ENCODE results near the gene PCDHB9. TPM values are rescaled to one million over a fixed set of nuclear protein-coding genes. Genes with fewer than 3 reads are reported as not detected.
"Not testable (repeated sequence)": the region's sequence is repeated elsewhere in the genome, so short reads cannot be mapped to it uniquely, and the experiment has no call there.

Gene PCDHB9
- total and polyA plus RNA-seq, 2 of the 4 experiments (the other 2 are of a cell fraction), result 0.10 to 0.18 TPM

DNA sequence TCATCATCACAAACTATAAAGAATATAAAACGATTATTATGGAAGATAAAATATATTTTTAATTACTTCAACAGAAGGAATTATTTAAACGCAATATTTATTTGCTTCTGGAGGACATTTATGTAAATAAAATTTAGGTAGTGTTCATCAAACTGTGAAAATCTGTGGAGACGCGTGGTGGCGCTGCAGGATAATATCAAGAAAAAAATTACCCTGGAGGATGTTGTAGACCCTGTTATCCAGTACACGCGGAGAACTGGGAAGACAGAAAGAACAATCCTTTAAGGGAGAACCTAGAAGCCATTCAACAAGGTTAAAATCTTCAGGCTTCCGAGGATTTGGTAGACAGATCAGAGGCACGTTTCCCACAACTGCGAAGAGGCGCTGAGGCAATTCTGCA, 21.5 kb downstream of the PCDHB9 start, which contains the start of gene PCDHB12:
Gene PCDHB12, plus strand, starts transcription at position 242 of the 400 bp plus-strand sequence. CDS start 189 bp downstream, outside the sequence.
- Histone ChIP-seq H3K27me3 (ENCODE audit: control insufficient read depth, insufficient read depth, low read length) (no peaks in the 10 kb centered on the region), H3K4ac (ENCODE audit: low read depth, low read length) (no peak within 1 kb of the TSS), H2AK9ac (replicated peaks; ENCODE audit: low read depth, low read length, poor library complexity) (no peak within 1 kb of the TSS), H4K5ac (ENCODE audit: low read depth, low read length) (no peak within 1 kb of the TSS), H3K18ac (ENCODE audit: low read depth, low read length) (no peak within 1 kb of the TSS), H3K9me3 (ENCODE audit: control insufficient read depth, insufficient read depth, low read length) (peaks cover 14% of the 10 kb centered on the region; the same call in 1 of the 2 replicates), H2AK5ac (ENCODE audit: low read depth, low read length) (no peak within 1 kb of the TSS), H3K23ac (ENCODE audit: low read depth, low read length) (no peak within 1 kb of the TSS), H3K56ac (ENCODE audit: extremely low read depth, insufficient read depth, low read length) (no peak within 1 kb of the TSS), H4K20me1 (ENCODE audit: insufficient read depth, low read length) (no peaks in the 10 kb centered on the region), H2AFZ (replicated peaks; ENCODE audit: low read length, poor library complexity) (no peak within 1 kb of the TSS), H4K91ac (ENCODE audit: insufficient read depth, low read depth, low read length) (no peak within 1 kb of the TSS), H3K9ac (ENCODE audit: low read depth, low read length) (no peak within 1 kb of the TSS; the same call in 1 of the 2 replicates), H3K14ac (replicated peaks; ENCODE audit: low read depth, low read length) (no peak within 1 kb of the TSS), H2BK20ac (ENCODE audit: low read depth, low read length) (no peak within 1 kb of the TSS), H3K9me1 (ENCODE audit: insufficient read depth, low read length) (no peaks in the 10 kb centered on the region), H4K8ac (ENCODE audit: low read depth in 2 of 2, low read length in 2 of 2) (no peak within 1 kb of the TSS), H2BK120ac (ENCODE audit: low read depth, low read length) (no peak within 1 kb of the TSS), H3K4me1 (ENCODE audit: control insufficient read depth, insufficient read depth, low read length) (no peaks in the 10 kb centered on the region), H2BK5ac (ENCODE audit: low read depth, low read length, poor library complexity, severe bottlenecking) (no peak within 1 kb of the TSS), H3K36me3 (ENCODE audit: control insufficient read depth, insufficient read depth, low read length) (no peaks in the 10 kb centered on the region), H3K4me3 (ENCODE audit: insufficient read depth, low read depth, low read length) (peak within 1 kb of the TSS; percentile 60), H3K27ac (ENCODE audit: insufficient read depth, low read length) (no peak within 1 kb of the TSS), H2BK15ac (ENCODE audit: low read depth, low read length) (no peak within 1 kb of the TSS), H3K79me1 (ENCODE audit: low read depth in 1 of 2, low read length in 2 of 2) (no peaks in the 10 kb centered on the region), H3K4me2 (ENCODE audit: low read depth, low read length) (peak within 1 kb of the TSS; percentile 31)
- TF ChIP-seq FOS (IDR thresholded peaks at IDR 0.05; ENCODE audit: low read depth, low read length) (no peak), SMC3 (IDR thresholded peaks at IDR 0.05; ENCODE audit: low read depth, low read length) (no peak), NFE2L2 (IDR thresholded peaks at IDR 0.05; ENCODE audit: low read depth, low read length) (no peak), RFX5 (IDR thresholded peaks at IDR 0.05; ENCODE audit: low read depth, low read length) (no peak), RCOR1 (IDR thresholded peaks at IDR 0.05; ENCODE audit: insufficient replicate concordance, low read length) (no peak), CEBPB (IDR thresholded peaks at IDR 0.05; ENCODE audit: low read depth, low read length) (no peak)
- TF ChIP-seq, protein P1, sequence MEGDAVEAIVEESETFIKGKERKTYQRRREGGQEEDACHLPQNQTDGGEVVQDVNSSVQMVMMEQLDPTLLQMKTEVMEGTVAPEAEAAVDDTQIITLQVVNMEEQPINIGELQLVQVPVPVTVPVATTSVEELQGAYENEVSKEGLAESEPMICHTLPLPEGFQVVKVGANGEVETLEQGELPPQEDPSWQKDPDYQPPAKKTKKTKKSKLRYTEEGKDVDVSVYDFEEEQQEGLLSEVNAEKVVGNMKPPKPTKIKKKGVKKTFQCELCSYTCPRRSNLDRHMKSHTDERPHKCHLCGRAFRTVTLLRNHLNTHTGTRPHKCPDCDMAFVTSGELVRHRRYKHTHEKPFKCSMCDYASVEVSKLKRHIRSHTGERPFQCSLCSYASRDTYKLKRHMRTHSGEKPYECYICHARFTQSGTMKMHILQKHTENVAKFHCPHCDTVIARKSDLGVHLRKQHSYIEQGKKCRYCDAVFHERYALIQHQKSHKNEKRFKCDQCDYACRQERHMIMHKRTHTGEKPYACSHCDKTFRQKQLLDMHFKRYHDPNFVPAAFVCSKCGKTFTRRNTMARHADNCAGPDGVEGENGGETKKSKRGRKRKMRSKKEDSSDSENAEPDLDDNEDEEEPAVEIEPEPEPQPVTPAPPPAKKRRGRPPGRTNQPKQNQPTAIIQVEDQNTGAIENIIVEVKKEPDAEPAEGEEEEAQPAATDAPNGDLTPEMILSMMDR (conservative IDR thresholded peaks at IDR 0.05; ENCODE audit: low read depth, low read length), result peak; percentile 31
- ATAC-seq (ENCODE audit: low read depth), result peak; percentile 44
- intact Hi-C loops (cut with micrococcal nuclease), result no loop called here
- in situ Hi-C loops (cut with MboI; ENCODE audit: low sequenced_read_pairs), result no loop called here
- 0% methylated on average over 1 of the region's 11 CpGs; no CpG with 5 or more reads in 1 of the 2 experiments for WGBS, 2 experiments (ENCODE audit: extremely low coverage in 2 of 2, insufficient read length in 1 of 2)
- CTCF ChIA-PET, result interaction anchor here (0.6 to 0.9 kb wide), 3 partner anchors 10 to 209 kb away, joined by 3 read pairs; partner anchors contain the start of genes PCDHB9 and PCDHGB7
- POLR2A ChIA-PET (ENCODE audit: unreplicated experiment), result no interaction called here
- dilution Hi-C loops (cut with HindIII; ENCODE audit: low sequenced_read_pairs, unreplicated experiment), result no loop called here
- BruUV-seq (replicated peaks), result no TSS peak
- DNase-seq, result peak; percentile 2

DNA sequence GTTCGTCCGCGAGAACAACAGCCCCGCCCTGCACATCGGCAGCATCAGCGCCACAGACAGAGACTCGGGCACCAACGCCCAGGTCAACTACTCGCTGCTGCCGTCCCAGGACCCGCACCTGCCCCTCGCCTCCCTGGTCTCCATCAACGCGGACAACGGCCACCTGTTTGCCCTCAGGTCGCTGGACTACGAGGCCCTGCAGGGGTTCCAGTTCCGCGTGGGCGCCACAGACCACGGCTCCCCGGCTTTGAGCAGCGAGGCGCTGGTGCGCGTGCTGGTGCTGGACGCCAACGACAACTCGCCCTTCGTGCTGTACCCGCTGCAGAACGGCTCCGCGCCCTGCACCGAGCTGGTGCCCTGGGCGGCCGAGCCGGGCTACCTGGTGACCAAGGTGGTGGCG, 23.3 kb downstream of the PCDHB9 start:
- 48% methylated on average over 10 of the region's 39 CpGs; no CpG with 5 or more reads in 1 of the 2 experiments for WGBS, 2 experiments (ENCODE audit: extremely low coverage in 2 of 2, insufficient read length in 1 of 2)
- H2BK20ac ChIP-seq (ENCODE audit: low read depth, low read length); H3K9ac ChIP-seq (ENCODE audit: low read depth, low read length); H3K56ac ChIP-seq (ENCODE audit: extremely low read depth, insufficient read depth, low read length); H3K79me1 ChIP-seq (ENCODE audit: low read depth in 1 of 2, low read length in 2 of 2); H4K91ac ChIP-seq (ENCODE audit: insufficient read depth, low read depth, low read length); H2BK15ac ChIP-seq (ENCODE audit: low read depth, low read length); in situ Hi-C loops (cut with MboI; ENCODE audit: low sequenced_read_pairs); H3K23ac ChIP-seq (ENCODE audit: low read depth, low read length); CTCF ChIA-PET; H4K8ac ChIP-seq (ENCODE audit: low read depth in 2 of 2, low read length in 2 of 2); H2BK5ac ChIP-seq (ENCODE audit: low read depth, low read length, poor library complexity, severe bottlenecking); H2AK5ac ChIP-seq (ENCODE audit: low read depth, low read length); H2BK120ac ChIP-seq (ENCODE audit: low read depth, low read length); H3K4me2 ChIP-seq (ENCODE audit: low read depth, low read length); H2AFZ ChIP-seq (replicated peaks; ENCODE audit: low read length, poor library complexity); H3K36me3 ChIP-seq (ENCODE audit: control insufficient read depth, insufficient read depth, low read length); H3K27ac ChIP-seq (ENCODE audit: insufficient read depth, low read length); DNase-seq; H3K18ac ChIP-seq (ENCODE audit: low read depth, low read length); H4K5ac ChIP-seq (ENCODE audit: low read depth, low read length); ATAC-seq (ENCODE audit: low read depth); H3K4me3 ChIP-seq (ENCODE audit: insufficient read depth, low read depth, low read length); H2AK9ac ChIP-seq (replicated peaks; ENCODE audit: low read depth, low read length, poor library complexity); H3K9me1 ChIP-seq (ENCODE audit: insufficient read depth, low read length); POLR2A ChIA-PET (ENCODE audit: unreplicated experiment); intact Hi-C loops (cut with micrococcal nuclease); dilution Hi-C loops (cut with HindIII; ENCODE audit: low sequenced_read_pairs, unreplicated experiment); H3K4ac ChIP-seq (ENCODE audit: low read depth, low read length); H4K20me1 ChIP-seq (ENCODE audit: insufficient read depth, low read length); BruUV-seq (replicated peaks); H3K14ac ChIP-seq (replicated peaks; ENCODE audit: low read depth, low read length); H3K4me1 ChIP-seq (ENCODE audit: control insufficient read depth, insufficient read depth, low read length); H3K27me3 ChIP-seq (ENCODE audit: control insufficient read depth, insufficient read depth, low read length): not testable (repeated sequence)
- peaks cover 20% of the 10 kb centered on the region; the same call in 1 of the 2 replicates for H3K9me3 ChIP-seq (ENCODE audit: control insufficient read depth, insufficient read depth, low read length)
